HepG2 (cell line): Measurements from ENCODE around the gene KLHL8. TPM values are rescaled to one million over a fixed set of nuclear protein-coding genes. Genes with fewer than 3 reads are reported as not detected.
A peak's percentile ranks its signal among the peaks of the same experiment; 100 is the strongest.

ENCODE experiments used
- AKNA ChIP-seq: sonication (generic); formaldehyde crosslinking; IDR thresholded peaks from 2 replicates; pipeline ENCODE4 v1.4.0; 2020; ENCODE audit warnings: missing genetic modification reagents, borderline replicate concordance
- GTF2F1 ChIP-seq: fragments of 150-350 bp; IDR thresholded peaks from 2 replicates; pipeline ENCODE4 v1.6.1; 2014; ENCODE audit warnings: low read length
- JDP2 ChIP-seq: sonication (generic); formaldehyde crosslinking; IDR thresholded peaks from 2 replicates; pipeline ENCODE4 v1.8.1; 2022; ENCODE audit warnings: missing genetic modification reagents, borderline replicate concordance
- JUN ChIP-seq: sonication (generic); formaldehyde crosslinking; IDR thresholded peaks from 2 replicates; pipeline ENCODE4 v1.4.0; 2020; ENCODE audit warnings: mild to moderate bottlenecking, missing genetic modification reagents
- MAZ ChIP-seq, 2 experiments: sonication (generic) in 1 of 2; formaldehyde crosslinking in 1 of 2; IDR thresholded peaks; 2 replicates each; pipeline versions ENCODE4 v1.5.0 to v1.6.1; 2012 to 2020; ENCODE audit warnings: low read depth in 2 of 2, mild to moderate bottlenecking in 2 of 2, borderline replicate concordance in 1 of 2, improper control_type of control experiment in 1 of 2, low read length in 1 of 2, missing genetic modification reagents in 1 of 2, moderate library complexity in 1 of 2
- SATB2 ChIP-seq: sonication (generic); formaldehyde crosslinking; IDR thresholded peaks from 2 replicates; pipeline ENCODE4 v1.5.0; 2020; ENCODE audit warnings: missing genetic modification reagents
- SRSF1 ChIP-seq: fragments of 200-400 bp; formaldehyde crosslinking; optimal IDR thresholded peaks from 2 replicates; pipeline ENCODE3; 2017; ENCODE audit warnings: mild to moderate bottlenecking, low read depth, low read length, moderate library complexity
- TAF15 ChIP-seq: fragments of 200-400 bp; formaldehyde crosslinking; IDR thresholded peaks from one replicate; pipeline ENCODE4 v1.6.1; 2018; ENCODE audit warnings: mild to moderate bottlenecking, low read depth, low read length; ENCODE audit not compliant: poor library complexity, severe bottlenecking
- ZFAT ChIP-seq: sonication (generic); formaldehyde crosslinking; conservative IDR thresholded peaks from 2 replicates; pipeline ENCODE4 v1.8.1; 2023; ENCODE audit warnings: missing genetic modification reagents, inconsistent platforms
- ZNF101 ChIP-seq: sonication (generic); formaldehyde crosslinking; IDR thresholded peaks from 2 replicates; pipeline ENCODE4 v1.4.0; 2020; ENCODE audit warnings: mild to moderate bottlenecking, low read depth, missing genetic modification reagents, borderline replicate concordance
- ZNF292 ChIP-seq: sonication (generic); formaldehyde crosslinking; IDR thresholded peaks from 2 replicates; pipeline ENCODE4 v1.8.1; 2022; ENCODE audit warnings: mild to moderate bottlenecking, low read depth, missing genetic modification reagents, borderline replicate concordance
- ZNF496 ChIP-seq: sonication (generic); formaldehyde crosslinking; IDR thresholded peaks from 2 replicates; pipeline ENCODE4 v1.8.1; 2023; ENCODE audit warnings: mild to moderate bottlenecking, moderate library complexity, missing genetic modification reagents; ENCODE audit not compliant: insufficient replicate concordance
- ZNF580 ChIP-seq: IDR thresholded peaks from 2 replicates; pipeline ENCODE4 v1.6.1; 2016; ENCODE audit warnings: low read depth, borderline replicate concordance
- ZNF780A ChIP-seq: sonication (generic); formaldehyde crosslinking; IDR thresholded peaks from 2 replicates; pipeline ENCODE4 v1.8.0; 2022; ENCODE audit warnings: mild to moderate bottlenecking, missing genetic modification reagents, moderate library complexity
- ZSCAN20 ChIP-seq: sonication (generic); formaldehyde crosslinking; IDR thresholded peaks from 2 replicates; pipeline ENCODE4 v1.4.0; 2020; ENCODE audit warnings: missing genetic modification reagents, mild to moderate bottlenecking, borderline replicate concordance
- polyA plus RNA-seq, 8 experiments: library from polyadenylated mRNA; depleted of rRNA in 3 of 8; stranded (reverse) in 7 of 8; unstranded in 1 of 8; fragments of >200 nt; fragmentation: Illumina TruSeq in 4 of 8; extraction: Trizol in 4 of 8; gene quantifications; 2 replicates each; pipeline versions ENCODE4 v1.2.1 to v1.2.3, GENCODE V29; 2011 to 2016; ENCODE audit warnings: low read depth in 4 of 8, missing spikeins in 1 of 8, mixed read lengths in 1 of 8; ENCODE audit not compliant: insufficient read depth in 1 of 8
- total RNA-seq, 5 experiments: library from RNA; depleted of rRNA; stranded (reverse); fragments of >200 nt; fragmentation: Illumina TruSeq; extraction: Trizol; gene quantifications; 2 replicates each; pipeline ENCODE4 v1.2.3, GENCODE V29; 2016; ENCODE audit warnings: low read depth in 1 of 5
- TF ChIP-seq, protein P1 (sequence below): sonication (generic); formaldehyde crosslinking; IDR thresholded peaks from 2 replicates; pipeline ENCODE4 v1.5.0; 2020; ENCODE audit warnings: mild to moderate bottlenecking, missing genetic modification reagents, moderate library complexity
- TF ChIP-seq, protein P2 (sequence below): sonication (generic); formaldehyde crosslinking; IDR thresholded peaks from 2 replicates; pipeline ENCODE4 v1.4.0; 2020; ENCODE audit warnings: mild to moderate bottlenecking, missing genetic modification reagents
- TF ChIP-seq, protein P3 (sequence below): IDR thresholded peaks from 2 replicates; pipeline ENCODE4 v1.6.1; 2018; ENCODE audit warnings: missing genetic modification reagents
- TF ChIP-seq, protein P4 (sequence below): sonication (generic); formaldehyde crosslinking; IDR thresholded peaks from 2 replicates; pipeline ENCODE4 v1.4.0; 2020; ENCODE audit warnings: mild to moderate bottlenecking, missing genetic modification reagents

Gene KLHL8
- total and polyA plus RNA-seq, 2 of the 13 experiments (the other 11 are each of a cell fraction or from before 2014, with no cell fraction given): 2.8 to 11.7 TPM

DNA sequence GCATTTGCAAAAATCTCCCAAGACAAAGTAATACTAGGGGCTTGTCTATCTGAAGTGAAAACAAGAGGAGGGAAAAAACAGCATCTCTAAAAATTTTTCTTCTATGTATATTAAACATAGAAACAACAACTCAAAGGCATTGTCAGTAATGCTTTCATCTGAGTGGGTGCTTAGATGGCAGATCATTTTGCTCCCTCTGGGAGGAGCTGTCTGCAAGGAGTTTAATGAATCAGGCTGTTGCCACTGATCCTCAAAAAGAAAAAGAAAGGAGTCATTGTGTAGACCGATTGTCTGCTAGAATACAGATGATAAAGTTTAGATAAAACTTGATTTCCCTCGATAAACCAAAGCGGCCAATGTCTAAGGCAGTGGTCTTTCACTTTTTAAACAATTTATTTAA, 49.7 kb upstream of the KLHL8 start (continued):
- TF ChIP-seq, protein P1, sequence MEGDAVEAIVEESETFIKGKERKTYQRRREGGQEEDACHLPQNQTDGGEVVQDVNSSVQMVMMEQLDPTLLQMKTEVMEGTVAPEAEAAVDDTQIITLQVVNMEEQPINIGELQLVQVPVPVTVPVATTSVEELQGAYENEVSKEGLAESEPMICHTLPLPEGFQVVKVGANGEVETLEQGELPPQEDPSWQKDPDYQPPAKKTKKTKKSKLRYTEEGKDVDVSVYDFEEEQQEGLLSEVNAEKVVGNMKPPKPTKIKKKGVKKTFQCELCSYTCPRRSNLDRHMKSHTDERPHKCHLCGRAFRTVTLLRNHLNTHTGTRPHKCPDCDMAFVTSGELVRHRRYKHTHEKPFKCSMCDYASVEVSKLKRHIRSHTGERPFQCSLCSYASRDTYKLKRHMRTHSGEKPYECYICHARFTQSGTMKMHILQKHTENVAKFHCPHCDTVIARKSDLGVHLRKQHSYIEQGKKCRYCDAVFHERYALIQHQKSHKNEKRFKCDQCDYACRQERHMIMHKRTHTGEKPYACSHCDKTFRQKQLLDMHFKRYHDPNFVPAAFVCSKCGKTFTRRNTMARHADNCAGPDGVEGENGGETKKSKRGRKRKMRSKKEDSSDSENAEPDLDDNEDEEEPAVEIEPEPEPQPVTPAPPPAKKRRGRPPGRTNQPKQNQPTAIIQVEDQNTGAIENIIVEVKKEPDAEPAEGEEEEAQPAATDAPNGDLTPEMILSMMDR (CRISPR knock-in tag): peak; percentile 82
- TF ChIP-seq MAZ (IDR thresholded peaks at IDR 0.05; ENCODE audit: borderline replicate concordance, low read depth, low read length) (no peak), MAZ (CRISPR knock-in tag; IDR thresholded peaks at IDR 0.05; ENCODE audit: low read depth) (no peak), ZNF292 (CRISPR knock-in tag) (no peak), ZNF496 (no peak), ZFAT (no peak), ZNF580 (CRISPR knock-in tag) (no peak), SRSF1 (no peak), JUN (CRISPR knock-in tag) (no peak), AKNA (CRISPR knock-in tag) (no peak), SATB2 (CRISPR knock-in tag) (no peak), ZNF780A (no peak), JDP2 (CRISPR knock-in tag) (no peak), ZNF101 (CRISPR knock-in tag) (no peak), GTF2F1 (no peak), ZSCAN20 (CRISPR knock-in tag) (no peak), TAF15 (no peak)
- TF ChIP-seq, protein P2, sequence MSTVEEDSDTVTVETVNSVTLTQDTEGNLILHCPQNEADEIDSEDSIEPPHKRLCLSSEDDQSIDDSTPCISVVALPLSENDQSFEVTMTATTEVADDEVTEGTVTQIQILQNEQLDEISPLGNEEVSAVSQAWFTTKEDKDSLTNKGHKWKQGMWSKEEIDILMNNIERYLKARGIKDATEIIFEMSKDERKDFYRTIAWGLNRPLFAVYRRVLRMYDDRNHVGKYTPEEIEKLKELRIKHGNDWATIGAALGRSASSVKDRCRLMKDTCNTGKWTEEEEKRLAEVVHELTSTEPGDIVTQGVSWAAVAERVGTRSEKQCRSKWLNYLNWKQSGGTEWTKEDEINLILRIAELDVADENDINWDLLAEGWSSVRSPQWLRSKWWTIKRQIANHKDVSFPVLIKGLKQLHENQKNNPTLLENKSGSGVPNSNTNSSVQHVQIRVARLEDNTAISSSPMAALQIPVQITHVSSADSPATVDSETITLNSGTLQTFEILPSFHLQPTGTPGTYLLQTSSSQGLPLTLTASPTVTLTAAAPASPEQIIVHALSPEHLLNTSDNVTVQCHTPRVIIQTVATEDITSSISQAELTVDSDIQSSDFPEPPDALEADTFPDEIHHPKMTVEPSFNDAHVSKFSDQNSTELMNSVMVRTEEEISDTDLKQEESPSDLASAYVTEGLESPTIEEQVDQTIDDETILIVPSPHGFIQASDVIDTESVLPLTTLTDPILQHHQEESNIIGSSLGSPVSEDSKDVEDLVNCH (CRISPR knock-in tag): no peak
- TF ChIP-seq, protein P3, sequence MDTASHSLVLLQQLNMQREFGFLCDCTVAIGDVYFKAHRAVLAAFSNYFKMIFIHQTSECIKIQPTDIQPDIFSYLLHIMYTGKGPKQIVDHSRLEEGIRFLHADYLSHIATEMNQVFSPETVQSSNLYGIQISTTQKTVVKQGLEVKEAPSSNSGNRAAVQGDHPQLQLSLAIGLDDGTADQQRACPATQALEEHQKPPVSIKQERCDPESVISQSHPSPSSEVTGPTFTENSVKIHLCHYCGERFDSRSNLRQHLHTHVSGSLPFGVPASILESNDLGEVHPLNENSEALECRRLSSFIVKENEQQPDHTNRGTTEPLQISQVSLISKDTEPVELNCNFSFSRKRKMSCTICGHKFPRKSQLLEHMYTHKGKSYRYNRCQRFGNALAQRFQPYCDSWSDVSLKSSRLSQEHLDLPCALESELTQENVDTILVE (CRISPR knock-in tag): 0 out of 2 replicates have a peak, but pooled peaks have one; percentile 24
- TF ChIP-seq, protein P4, sequence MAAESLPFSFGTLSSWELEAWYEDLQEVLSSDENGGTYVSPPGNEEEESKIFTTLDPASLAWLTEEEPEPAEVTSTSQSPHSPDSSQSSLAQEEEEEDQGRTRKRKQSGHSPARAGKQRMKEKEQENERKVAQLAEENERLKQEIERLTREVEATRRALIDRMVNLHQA (CRISPR knock-in tag): no peak
